Progenitor cell of endocrine pancreas (in vitro differentiated cells): ENCODE results near the gene FREM1. TPM values are rescaled to one million over a fixed set of nuclear protein-coding genes. Genes with fewer than 3 reads are reported as not detected.

ENCODE experiments used
- DNase-seq: peaks from one replicate; pipeline ENCODE4 v3.0.0; 2021; ENCODE audit warnings: low spot score; ENCODE audit not compliant: unreplicated experiment
- H3K27ac Mint-ChIP-seq: 2 replicates; pipeline ENCODE4 v1.8.0; 2021; ENCODE audit warnings: mild to moderate bottlenecking, moderate library complexity, mixed read lengths
- H3K27me3 Mint-ChIP-seq: 2 replicates; pipeline ENCODE4 v1.8.0; 2021; ENCODE audit warnings: mixed read lengths
- H3K36me3 Mint-ChIP-seq: 2 replicates; pipeline ENCODE4 v1.8.0; 2022; ENCODE audit warnings: mixed read lengths; ENCODE audit not compliant: insufficient read depth
- H3K4me1 Mint-ChIP-seq: 2 replicates; pipeline ENCODE4 v1.8.0; 2021; ENCODE audit warnings: low read depth, mixed read lengths
- H3K4me3 Mint-ChIP-seq: 2 replicates; pipeline ENCODE4 v1.8.0; 2021; ENCODE audit warnings: low read depth, mild to moderate bottlenecking, moderate library complexity, mixed read lengths
- H3K9me3 Mint-ChIP-seq: 2 replicates; pipeline ENCODE4 v1.8.0; 2021; ENCODE audit warnings: low read depth, mixed read lengths
- total RNA-seq: library from RNA; stranded (reverse); gene quantifications from 2 replicates; pipeline ENCODE4 v1.2.1, GENCODE V29; 2021
- TF ChIP-seq, protein P1 (sequence below): fragments of 200-600 bp; sonication (generic); IDR thresholded peaks from one replicate; pipeline ENCODE4 v1.5.0; 2021; ENCODE audit warnings: antibody characterized with exemption, mild to moderate bottlenecking; ENCODE audit not compliant: unreplicated experiment

FREM1 gene
- total RNA-seq, 1 donor from 2014 or later: 11.4 TPM

DNA sequence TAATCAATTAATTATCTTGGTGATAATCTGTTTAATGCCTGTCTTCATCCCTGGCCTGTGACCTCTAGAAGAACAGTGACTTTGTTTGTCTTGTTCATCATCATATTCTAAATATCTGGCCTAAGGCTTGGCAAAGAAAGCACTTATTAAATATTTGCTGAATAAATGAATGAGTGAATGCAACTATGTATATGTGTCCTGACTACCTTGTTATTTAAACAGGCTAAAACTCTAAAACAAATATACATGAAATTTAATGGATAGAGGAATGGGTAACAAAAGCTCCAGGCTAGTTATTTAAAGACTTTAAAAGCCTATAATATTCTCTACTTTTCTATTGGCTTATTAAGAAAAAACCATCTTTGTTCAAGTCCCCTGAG, 96.0 kb downstream of the FREM1 start:
- Mint-ChIP-seq H3K4me1 (no peaks in the 10 kb centered on the region), H3K9me3 (no peaks in the 10 kb centered on the region), H3K36me3 (peaks cover under 1% of the 10 kb centered on the region), H3K27ac (no peak overlapping the region), H3K27me3 (no peaks in the 10 kb centered on the region), H3K4me3 (no peak overlapping the region)
- TF ChIP-seq, protein P1, sequence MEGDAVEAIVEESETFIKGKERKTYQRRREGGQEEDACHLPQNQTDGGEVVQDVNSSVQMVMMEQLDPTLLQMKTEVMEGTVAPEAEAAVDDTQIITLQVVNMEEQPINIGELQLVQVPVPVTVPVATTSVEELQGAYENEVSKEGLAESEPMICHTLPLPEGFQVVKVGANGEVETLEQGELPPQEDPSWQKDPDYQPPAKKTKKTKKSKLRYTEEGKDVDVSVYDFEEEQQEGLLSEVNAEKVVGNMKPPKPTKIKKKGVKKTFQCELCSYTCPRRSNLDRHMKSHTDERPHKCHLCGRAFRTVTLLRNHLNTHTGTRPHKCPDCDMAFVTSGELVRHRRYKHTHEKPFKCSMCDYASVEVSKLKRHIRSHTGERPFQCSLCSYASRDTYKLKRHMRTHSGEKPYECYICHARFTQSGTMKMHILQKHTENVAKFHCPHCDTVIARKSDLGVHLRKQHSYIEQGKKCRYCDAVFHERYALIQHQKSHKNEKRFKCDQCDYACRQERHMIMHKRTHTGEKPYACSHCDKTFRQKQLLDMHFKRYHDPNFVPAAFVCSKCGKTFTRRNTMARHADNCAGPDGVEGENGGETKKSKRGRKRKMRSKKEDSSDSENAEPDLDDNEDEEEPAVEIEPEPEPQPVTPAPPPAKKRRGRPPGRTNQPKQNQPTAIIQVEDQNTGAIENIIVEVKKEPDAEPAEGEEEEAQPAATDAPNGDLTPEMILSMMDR: no peak
- no peak for DNase-seq

DNA sequence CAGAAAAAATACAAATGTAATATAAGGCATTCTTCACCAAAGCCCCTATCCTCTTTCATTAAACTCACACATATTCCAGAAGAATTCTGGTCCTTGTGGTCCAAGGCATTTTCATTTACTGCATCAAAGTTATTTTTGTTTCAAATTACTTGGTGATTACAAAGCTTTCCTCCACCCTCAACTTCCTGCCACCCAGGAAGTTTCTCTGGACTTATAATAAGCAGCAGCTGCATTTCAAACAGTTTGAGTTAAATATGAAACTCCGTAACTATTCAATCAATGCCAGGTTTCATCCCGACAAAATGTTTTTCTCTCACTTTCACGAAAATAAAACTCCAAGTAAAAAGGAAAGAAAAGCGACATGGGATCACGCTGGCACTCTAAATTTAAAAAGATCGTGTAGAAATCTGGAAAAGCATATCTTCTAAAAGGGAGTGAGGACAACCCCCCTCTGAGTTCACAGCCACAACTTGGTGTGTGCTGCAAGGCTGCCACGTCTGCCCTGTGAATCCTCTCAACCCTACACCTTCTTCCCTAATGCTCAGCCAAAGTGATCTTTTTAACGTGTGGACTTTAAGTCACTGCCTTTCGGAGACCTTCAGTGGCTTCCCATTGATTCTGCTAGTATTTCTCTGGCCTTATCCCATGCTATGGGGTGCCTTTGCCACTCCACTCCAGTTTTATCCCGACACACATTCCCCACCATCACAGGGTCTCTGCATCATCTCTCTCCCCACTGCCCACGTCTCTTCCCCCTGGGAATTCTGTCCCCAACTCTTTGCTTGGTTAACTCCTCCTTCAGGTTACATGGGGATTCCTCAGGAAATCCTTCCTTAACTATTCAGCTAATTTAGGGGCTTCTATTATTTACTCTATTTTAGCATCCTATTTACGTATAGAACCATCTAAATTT, 96.6 kb downstream of the FREM1 start:
- TF ChIP-seq, protein P1: no peak
- H3K36me3 Mint-ChIP-seq: peaks cover 4% of the 10 kb centered on the region
- H3K4me1 Mint-ChIP-seq: no peaks in the 10 kb centered on the region
- DNase-seq: no peak
- H3K27ac Mint-ChIP-seq: no peak overlapping the region
- no peaks in the 10 kb centered on the region for H3K27me3 Mint-ChIP-seq
- no peaks in the 10 kb centered on the region for H3K9me3 Mint-ChIP-seq
- no peak overlapping the region for H3K4me3 Mint-ChIP-seq

DNA sequence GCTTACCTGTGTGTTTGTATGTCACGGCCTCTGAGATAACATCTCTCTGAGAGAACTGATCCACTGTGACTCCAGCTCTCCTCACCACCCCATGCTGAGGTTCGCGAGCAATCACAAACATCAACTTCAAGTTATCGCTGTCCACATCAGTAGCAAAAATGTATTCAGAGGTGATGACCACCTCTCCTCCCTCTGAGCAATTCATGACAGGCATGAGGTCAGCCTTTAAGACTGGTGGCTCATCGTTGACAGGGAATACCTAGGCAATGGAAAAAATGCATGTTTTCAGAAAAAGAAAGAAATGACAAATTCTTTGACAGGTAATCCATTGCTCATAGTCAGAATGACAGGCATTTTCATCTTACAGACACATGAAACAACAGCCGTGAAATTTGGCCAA, 97.4 kb downstream of the FREM1 start:
- TF ChIP-seq, protein P1: no peak

DNA sequence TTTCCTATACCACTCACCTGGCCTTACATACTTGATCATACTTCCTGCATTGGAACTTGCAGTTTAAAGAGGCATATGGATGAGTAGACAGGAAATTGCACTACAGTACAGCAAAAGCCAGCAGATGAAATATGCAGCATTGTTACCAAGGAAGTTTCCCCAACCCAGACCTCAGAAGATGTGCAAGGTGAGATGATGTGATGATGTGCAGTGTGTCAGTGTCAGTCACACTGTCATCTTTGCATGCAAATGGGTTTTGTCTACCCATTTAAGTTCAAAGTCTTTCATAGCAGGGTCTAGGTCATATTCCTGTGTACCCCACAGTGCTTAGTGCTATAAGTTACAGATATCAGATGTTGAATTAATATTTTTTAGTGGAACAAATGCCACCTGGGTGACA, 98.4 kb downstream of the FREM1 start:
- no peak overlapping the region for H3K4me3 Mint-ChIP-seq
- TF ChIP-seq, protein P1: no peak

More for the DNA sequence above, 97.4 kb downstream of the FREM1 start:
- no peak overlapping the region for H3K4me3 Mint-ChIP-seq
- peaks cover 7% of the 10 kb centered on the region for H3K36me3 Mint-ChIP-seq
- no peaks in the 10 kb centered on the region for H3K27me3 Mint-ChIP-seq
- no peaks in the 10 kb centered on the region for H3K4me1 Mint-ChIP-seq
- H3K9me3 Mint-ChIP-seq: no peaks in the 10 kb centered on the region
- H3K27ac Mint-ChIP-seq: no peak overlapping the region
- DNase-seq: no peak

GRCh38 chr9:14806941-14807520, 103.2 kb downstream of the FREM1 start:
- DNase-seq: no peak
- H3K27me3 Mint-ChIP-seq: no peaks in the 10 kb centered on the region
- no peak overlapping the region for H3K27ac Mint-ChIP-seq
- TF ChIP-seq, protein P1: no peak
- peaks cover 7% of the 10 kb centered on the region for H3K36me3 Mint-ChIP-seq
- H3K4me3 Mint-ChIP-seq: no peak overlapping the region
- no peaks in the 10 kb centered on the region for H3K4me1 Mint-ChIP-seq
- no peaks in the 10 kb centered on the region for H3K9me3 Mint-ChIP-seq

More for the DNA sequence above, 98.4 kb downstream of the FREM1 start:
- H3K4me1 Mint-ChIP-seq: no peaks in the 10 kb centered on the region
- H3K9me3 Mint-ChIP-seq: no peaks in the 10 kb centered on the region
- H3K27me3 Mint-ChIP-seq: no peaks in the 10 kb centered on the region
- no peak for DNase-seq
- no peak overlapping the region for H3K27ac Mint-ChIP-seq
- peaks cover 7% of the 10 kb centered on the region for H3K36me3 Mint-ChIP-seq
